PFSK-1 (cell line): Measurements from ENCODE around the gene GPR55.

Source experiments
- FOXP2 ChIP-seq: optimal IDR thresholded peaks from 2 replicates; pipeline ENCODE3; 2011; ENCODE audit warnings: borderline replicate concordance, control low read depth, inconsistent platforms; ENCODE audit not compliant: insufficient read depth; ENCODE audit errors: extremely low read length, extremely low read depth
- POLR2AphosphoS5 ChIP-seq: IDR thresholded peaks from 2 replicates; pipeline ENCODE4 v1.6.1; 2012; ENCODE audit warnings: low read depth, mild to moderate bottlenecking, control low read depth, low read length, moderate library complexity
- SIN3A ChIP-seq: IDR thresholded peaks from 2 replicates; pipeline ENCODE4 v1.6.1; 2012; ENCODE audit warnings: mild to moderate bottlenecking, low read length, moderate library complexity, borderline replicate concordance; ENCODE audit not compliant: insufficient read depth
- TAF1 ChIP-seq: IDR thresholded peaks from 2 replicates; pipeline ENCODE4 v1.6.1; 2012; ENCODE audit warnings: low read length, control low read depth, borderline replicate concordance; ENCODE audit not compliant: insufficient read depth
- TF ChIP-seq, protein P1 (sequence below), 2 experiments: IDR thresholded peaks; 2 replicates each; pipeline versions ENCODE4 v1.6.1 to v1.8.0; 2011 to 2012; ENCODE audit warnings: low read depth in 2 of 2, low read length in 2 of 2, control low read depth in 1 of 2, inconsistent platforms in 1 of 2, mild to moderate bottlenecking in 1 of 2, moderate library complexity in 1 of 2; ENCODE audit not compliant: insufficient read depth in 1 of 2

The GPR55 gene

DNA sequence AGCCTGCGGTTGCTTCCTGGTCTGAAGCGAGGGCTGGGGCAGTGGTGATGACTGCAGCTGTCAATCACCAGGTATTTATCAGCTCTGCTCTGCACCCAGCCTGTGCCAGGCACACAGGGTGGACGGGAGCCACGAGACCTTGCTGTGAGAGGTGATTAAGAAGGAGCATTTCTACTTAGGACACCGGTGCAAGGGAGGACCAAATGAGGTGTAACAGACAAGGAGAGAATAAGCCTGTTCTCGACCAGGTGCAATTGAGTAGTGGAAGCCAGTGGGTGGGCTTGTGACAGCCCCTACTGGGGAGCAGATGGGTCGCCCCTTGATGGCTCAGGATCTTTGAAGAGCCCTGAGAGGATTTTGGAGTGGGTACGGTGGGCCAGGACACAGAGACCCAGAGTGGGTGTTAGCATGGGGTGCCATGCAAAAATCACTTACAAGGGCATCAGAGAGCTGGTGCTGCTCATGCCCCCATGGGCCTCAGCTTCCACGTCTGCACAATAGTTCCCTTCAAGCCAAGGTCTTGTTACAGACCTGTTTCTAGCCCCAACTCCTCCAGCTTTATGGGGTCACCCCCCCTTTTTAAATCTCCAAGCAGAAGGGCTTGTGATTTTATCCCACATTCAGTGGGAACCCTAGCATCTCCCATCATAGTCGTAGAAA is 24.6 kb downstream of the GPR55 start:
- no peak for TF ChIP-seq POLR2AphosphoS5
- no peak for TF ChIP-seq FOXP2
- no peak for TF ChIP-seq SIN3A
- TF ChIP-seq, protein P1, sequence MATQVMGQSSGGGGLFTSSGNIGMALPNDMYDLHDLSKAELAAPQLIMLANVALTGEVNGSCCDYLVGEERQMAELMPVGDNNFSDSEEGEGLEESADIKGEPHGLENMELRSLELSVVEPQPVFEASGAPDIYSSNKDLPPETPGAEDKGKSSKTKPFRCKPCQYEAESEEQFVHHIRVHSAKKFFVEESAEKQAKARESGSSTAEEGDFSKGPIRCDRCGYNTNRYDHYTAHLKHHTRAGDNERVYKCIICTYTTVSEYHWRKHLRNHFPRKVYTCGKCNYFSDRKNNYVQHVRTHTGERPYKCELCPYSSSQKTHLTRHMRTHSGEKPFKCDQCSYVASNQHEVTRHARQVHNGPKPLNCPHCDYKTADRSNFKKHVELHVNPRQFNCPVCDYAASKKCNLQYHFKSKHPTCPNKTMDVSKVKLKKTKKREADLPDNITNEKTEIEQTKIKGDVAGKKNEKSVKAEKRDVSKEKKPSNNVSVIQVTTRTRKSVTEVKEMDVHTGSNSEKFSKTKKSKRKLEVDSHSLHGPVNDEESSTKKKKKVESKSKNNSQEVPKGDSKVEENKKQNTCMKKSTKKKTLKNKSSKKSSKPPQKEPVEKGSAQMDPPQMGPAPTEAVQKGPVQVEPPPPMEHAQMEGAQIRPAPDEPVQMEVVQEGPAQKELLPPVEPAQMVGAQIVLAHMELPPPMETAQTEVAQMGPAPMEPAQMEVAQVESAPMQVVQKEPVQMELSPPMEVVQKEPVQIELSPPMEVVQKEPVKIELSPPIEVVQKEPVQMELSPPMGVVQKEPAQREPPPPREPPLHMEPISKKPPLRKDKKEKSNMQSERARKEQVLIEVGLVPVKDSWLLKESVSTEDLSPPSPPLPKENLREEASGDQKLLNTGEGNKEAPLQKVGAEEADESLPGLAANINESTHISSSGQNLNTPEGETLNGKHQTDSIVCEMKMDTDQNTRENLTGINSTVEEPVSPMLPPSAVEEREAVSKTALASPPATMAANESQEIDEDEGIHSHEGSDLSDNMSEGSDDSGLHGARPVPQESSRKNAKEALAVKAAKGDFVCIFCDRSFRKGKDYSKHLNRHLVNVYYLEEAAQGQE (IDR thresholded peaks at IDR 0.05; ENCODE audit: insufficient read depth in 1 of 2, low read depth in 2 of 2, low read length in 2 of 2), result no peak
- no peak for TF ChIP-seq TAF1

DNA sequence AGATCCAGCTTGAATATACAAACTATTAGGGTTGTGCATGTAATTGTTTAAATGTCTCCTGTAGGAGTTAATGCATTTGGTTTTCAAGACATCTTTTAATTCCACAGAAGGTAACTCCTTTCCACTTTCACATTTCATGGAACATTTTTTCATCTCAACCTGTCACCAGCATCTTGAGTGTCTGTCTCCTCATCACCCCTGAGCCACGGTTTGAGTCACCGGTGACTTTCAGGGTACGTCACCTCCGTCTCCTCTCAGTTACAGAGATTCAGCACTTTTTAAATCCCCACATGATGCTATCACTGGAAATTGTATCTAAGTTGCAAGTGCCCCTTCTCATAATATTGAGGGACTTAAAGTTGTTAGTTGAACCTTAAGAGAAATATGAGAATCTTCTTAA is 25.3 kb downstream of the GPR55 start:
- TF ChIP-seq SIN3A (no peak), FOXP2 (no peak), TAF1 (no peak), POLR2AphosphoS5 (no peak)
- TF ChIP-seq, protein P1 (IDR thresholded peaks at IDR 0.05; ENCODE audit: insufficient read depth in 1 of 2, low read depth in 2 of 2, low read length in 2 of 2), result no peak

DNA sequence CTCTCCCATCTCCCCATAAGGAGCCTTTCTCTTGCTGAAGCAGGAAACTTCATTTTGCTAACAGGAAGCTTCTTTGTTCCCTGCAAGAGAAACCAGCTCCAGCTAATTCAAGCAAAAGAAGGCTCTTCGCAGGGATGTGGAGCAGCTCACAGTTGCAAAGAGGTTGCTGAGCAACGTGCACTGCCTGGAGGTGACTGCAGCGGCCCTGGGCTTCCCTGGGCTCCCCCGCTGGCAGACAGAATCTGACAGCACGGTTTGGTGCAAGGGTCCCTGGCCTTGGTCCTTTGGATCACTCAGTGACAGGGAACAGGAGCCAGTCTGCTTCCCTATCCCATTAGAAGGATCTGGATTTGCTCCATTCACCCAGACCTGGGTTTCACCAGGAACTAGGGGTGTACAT is 25.8 kb downstream of the GPR55 start:
- TF ChIP-seq SIN3A, result no peak
- no peak for TF ChIP-seq POLR2AphosphoS5
- TF ChIP-seq TAF1, result no peak
- TF ChIP-seq, protein P1 (IDR thresholded peaks at IDR 0.05; ENCODE audit: insufficient read depth in 1 of 2, low read depth in 2 of 2, low read length in 2 of 2), result no peak
- TF ChIP-seq FOXP2, result no peak

DNA sequence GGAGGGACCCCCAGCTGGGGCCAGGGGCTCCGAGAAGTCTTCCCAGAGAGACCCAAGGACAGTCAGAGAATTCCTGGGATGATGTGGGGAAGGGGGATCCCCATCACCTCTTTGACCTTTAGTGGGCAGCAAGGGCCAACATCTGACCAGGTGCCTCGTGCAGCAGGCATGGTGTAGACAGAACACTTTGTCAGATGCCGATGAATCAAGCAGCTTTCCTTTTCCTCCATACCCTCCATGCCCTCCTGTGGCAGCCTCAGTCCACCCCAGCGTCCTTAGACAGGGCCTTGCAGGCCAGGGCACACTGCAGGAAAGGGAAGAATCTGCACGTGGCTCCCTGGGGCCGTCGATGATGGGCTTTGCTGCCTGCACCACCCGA is 26.3 kb downstream of the GPR55 start:
- no peak for TF ChIP-seq POLR2AphosphoS5
- no peak for TF ChIP-seq SIN3A
- no peak for TF ChIP-seq FOXP2
- TF ChIP-seq TAF1, result no peak
- TF ChIP-seq, protein P1 (IDR thresholded peaks at IDR 0.05; ENCODE audit: insufficient read depth in 1 of 2, low read depth in 2 of 2, low read length in 2 of 2), result no peak
